ENCODE data around the gene ANTXR1.

The ANTXR1 gene

DNA sequence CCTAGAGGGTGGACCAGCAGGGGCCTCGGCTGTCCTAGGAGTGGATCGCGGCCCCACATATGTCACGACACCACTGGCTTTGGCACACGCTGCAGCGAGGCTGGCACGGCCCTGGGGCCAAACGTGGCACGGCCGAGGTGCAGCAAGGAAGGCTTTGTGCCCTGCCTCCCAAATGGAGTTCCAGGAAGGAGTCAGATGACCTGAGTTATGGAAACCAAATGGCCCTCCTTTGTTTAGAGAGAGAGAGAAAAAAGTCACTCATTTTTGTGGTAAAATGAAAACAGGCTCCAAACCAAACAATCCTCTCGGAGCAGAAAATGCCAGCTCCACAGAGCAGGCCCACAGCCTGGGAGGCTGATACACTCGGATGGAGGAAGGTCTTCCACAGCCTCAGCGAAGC lies 105.6 kb downstream of the ANTXR1 start:
- Histone ChIP-seq H4K20me1 (ENCODE audit: insufficient read depth, low read length, poor library complexity, severe bottlenecking) (no peaks in the 10 kb centered on the region), H3F3A (ENCODE audit: low read depth) (no peaks in the 10 kb centered on the region), H3K36me3 (ENCODE audit: insufficient read depth, low read length) (no peaks in the 10 kb centered on the region), H3K4me2 (ENCODE audit: low read depth, low read length, poor library complexity, severe bottlenecking) (no peak overlapping the region), H3K9me2 (replicated peaks; ENCODE audit: low read depth, low read length) (no peaks in the 10 kb centered on the region), H2AFZ (ENCODE audit: low read length) (no peak overlapping the region), H3K4me3 (ENCODE audit: low read length, poor library complexity, severe bottlenecking) (no peak overlapping the region), H3K4me1 (ENCODE audit: insufficient read depth, low read length, poor library complexity, severe bottlenecking) (peaks cover 10% of the 10 kb centered on the region), H3K27me3 (ENCODE audit: insufficient read depth, low read length, poor library complexity, severe bottlenecking) (no peaks in the 10 kb centered on the region), H3K79me2 (ENCODE audit: insufficient read depth, low read length) (no peaks in the 10 kb centered on the region), H3K9ac (ENCODE audit: low read depth, low read length, poor library complexity, severe bottlenecking) (no peak overlapping the region), H3K9me3 (ENCODE audit: insufficient read depth, low read depth, low read length) (no peaks in the 10 kb centered on the region)
- TF ChIP-seq, protein P1, sequence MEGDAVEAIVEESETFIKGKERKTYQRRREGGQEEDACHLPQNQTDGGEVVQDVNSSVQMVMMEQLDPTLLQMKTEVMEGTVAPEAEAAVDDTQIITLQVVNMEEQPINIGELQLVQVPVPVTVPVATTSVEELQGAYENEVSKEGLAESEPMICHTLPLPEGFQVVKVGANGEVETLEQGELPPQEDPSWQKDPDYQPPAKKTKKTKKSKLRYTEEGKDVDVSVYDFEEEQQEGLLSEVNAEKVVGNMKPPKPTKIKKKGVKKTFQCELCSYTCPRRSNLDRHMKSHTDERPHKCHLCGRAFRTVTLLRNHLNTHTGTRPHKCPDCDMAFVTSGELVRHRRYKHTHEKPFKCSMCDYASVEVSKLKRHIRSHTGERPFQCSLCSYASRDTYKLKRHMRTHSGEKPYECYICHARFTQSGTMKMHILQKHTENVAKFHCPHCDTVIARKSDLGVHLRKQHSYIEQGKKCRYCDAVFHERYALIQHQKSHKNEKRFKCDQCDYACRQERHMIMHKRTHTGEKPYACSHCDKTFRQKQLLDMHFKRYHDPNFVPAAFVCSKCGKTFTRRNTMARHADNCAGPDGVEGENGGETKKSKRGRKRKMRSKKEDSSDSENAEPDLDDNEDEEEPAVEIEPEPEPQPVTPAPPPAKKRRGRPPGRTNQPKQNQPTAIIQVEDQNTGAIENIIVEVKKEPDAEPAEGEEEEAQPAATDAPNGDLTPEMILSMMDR (conservative IDR thresholded peaks at IDR 0.05; ENCODE audit: low read length): no peak
- no peak for TF ChIP-seq EZH2phosphoT487 (IDR thresholded peaks at IDR 0.05; ENCODE audit: borderline replicate concordance)

DNA sequence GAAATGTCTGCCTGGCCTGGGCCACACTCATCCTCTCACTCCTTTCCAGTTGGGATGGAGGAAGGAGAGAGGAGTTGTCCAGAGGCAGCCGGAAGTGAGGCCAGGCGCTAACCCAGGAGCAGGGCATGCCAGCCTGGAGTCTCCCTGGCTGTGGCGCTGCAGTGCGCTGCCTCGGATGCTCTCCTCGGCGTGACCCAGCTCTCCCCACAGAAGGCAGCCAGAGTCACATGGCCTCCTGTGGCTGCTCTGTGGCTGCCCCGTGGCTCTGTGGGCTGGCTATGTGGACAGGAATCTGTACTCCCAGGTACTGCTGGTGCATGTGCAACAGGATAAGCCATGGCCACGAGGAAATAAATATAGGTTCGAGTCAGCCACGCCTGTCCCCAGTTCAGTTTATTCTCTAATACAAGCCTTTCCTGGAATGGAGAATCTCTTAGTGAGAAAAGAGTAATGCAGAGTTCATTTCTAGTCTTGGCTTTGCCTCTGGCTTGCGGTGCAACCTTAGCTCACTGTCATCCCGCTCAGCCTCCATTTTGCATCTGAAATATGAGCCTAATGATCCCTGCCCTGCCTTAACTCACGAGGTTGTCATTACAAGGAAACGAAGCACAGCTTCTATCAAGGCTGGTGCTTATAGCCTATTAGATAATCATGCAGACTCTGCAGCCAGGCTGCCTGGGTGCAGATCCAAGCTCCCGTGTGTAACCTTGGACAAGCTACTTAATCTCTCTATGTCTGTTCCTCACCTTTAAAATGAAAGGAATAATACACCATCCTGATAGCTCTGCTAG lies 106.3 kb downstream of the ANTXR1 start:
- Histone ChIP-seq H3F3A (ENCODE audit: low read depth) (no peaks in the 10 kb centered on the region), H4K20me1 (ENCODE audit: insufficient read depth, low read length, poor library complexity, severe bottlenecking) (no peaks in the 10 kb centered on the region), H3K79me2 (ENCODE audit: insufficient read depth, low read length) (no peaks in the 10 kb centered on the region), H3K9me3 (ENCODE audit: insufficient read depth, low read depth, low read length) (no peaks in the 10 kb centered on the region), H3K4me3 (ENCODE audit: low read length, poor library complexity, severe bottlenecking) (no peak overlapping the region), H3K27me3 (ENCODE audit: insufficient read depth, low read length, poor library complexity, severe bottlenecking) (no peaks in the 10 kb centered on the region), H3K9ac (ENCODE audit: low read depth, low read length, poor library complexity, severe bottlenecking) (no peak overlapping the region), H3K36me3 (ENCODE audit: insufficient read depth, low read length) (0 out of 2 replicates have a peak, but pooled peaks cover 3% of the 10 kb centered on the region), H3K9me2 (replicated peaks; ENCODE audit: low read depth, low read length) (no peaks in the 10 kb centered on the region), H3K4me1 (ENCODE audit: insufficient read depth, low read length, poor library complexity, severe bottlenecking) (peaks cover 10% of the 10 kb centered on the region), H2AFZ (ENCODE audit: low read length) (no peak overlapping the region), H3K4me2 (ENCODE audit: low read depth, low read length, poor library complexity, severe bottlenecking) (no peak overlapping the region)
- TF ChIP-seq EZH2phosphoT487 (IDR thresholded peaks at IDR 0.05; ENCODE audit: borderline replicate concordance): no peak
- TF ChIP-seq, protein P1 (conservative IDR thresholded peaks at IDR 0.05; ENCODE audit: low read length): no peak

DNA sequence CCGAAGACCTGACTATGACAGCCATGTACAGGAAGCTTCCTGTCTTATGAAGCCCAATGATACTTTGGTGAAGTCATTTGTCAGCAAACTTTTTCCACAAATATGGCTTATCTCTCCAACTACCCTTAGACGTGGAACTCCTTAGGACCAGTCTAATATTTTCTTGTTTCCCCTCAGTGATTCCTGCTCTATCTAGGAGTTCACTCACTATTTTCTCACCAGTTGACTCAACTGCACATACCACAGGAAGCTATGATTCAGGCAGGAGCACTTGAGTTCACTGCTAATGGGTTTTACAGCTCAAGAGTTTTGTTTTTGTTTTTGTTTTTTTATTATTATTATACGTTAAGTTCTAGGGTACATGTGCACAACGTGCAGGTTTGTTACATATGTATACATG lies 109.3 kb downstream of the ANTXR1 start:
- Histone ChIP-seq H3K9ac (ENCODE audit: low read depth, low read length, poor library complexity, severe bottlenecking) (no peak overlapping the region), H3K4me1 (ENCODE audit: insufficient read depth, low read length, poor library complexity, severe bottlenecking) (peaks cover 10% of the 10 kb centered on the region), H3K9me2 (replicated peaks; ENCODE audit: low read depth, low read length) (no peaks in the 10 kb centered on the region), H3K79me2 (ENCODE audit: insufficient read depth, low read length) (no peaks in the 10 kb centered on the region), H3K36me3 (ENCODE audit: insufficient read depth, low read length) (peaks cover 9% of the 10 kb centered on the region; the same call in 1 of the 2 replicates), H3K27me3 (ENCODE audit: insufficient read depth, low read length, poor library complexity, severe bottlenecking) (no peaks in the 10 kb centered on the region), H2AFZ (ENCODE audit: low read length) (no peak overlapping the region), H3F3A (ENCODE audit: low read depth) (no peaks in the 10 kb centered on the region), H3K4me3 (ENCODE audit: low read length, poor library complexity, severe bottlenecking) (no peak overlapping the region), H4K20me1 (ENCODE audit: insufficient read depth, low read length, poor library complexity, severe bottlenecking) (no peaks in the 10 kb centered on the region), H3K4me2 (ENCODE audit: low read depth, low read length, poor library complexity, severe bottlenecking) (no peak overlapping the region), H3K9me3 (ENCODE audit: insufficient read depth, low read depth, low read length) (no peaks in the 10 kb centered on the region)
- TF ChIP-seq EZH2phosphoT487 (IDR thresholded peaks at IDR 0.05; ENCODE audit: borderline replicate concordance): no peak
- TF ChIP-seq, protein P1 (conservative IDR thresholded peaks at IDR 0.05; ENCODE audit: low read length): no peak
